Thyroid gland (tissue), 4 donors: ENCODE measurements around the gene FSTL1.

Experiments
- POLR2A ChIP-seq, 2 donors: fragments of 450-650 bp; IDR thresholded peaks; one replicate each; pipeline ENCODE4 v1.6.1; 2017; ENCODE audit warnings: antibody characterized with exemption in 2 of 2, mild to moderate bottlenecking in 2 of 2, moderate library complexity in 1 of 2
- TF ChIP-seq, protein P1 (sequence below), 6 experiments: fragments of 200-600 bp in 3 of 6; fragments of 450-650 bp in 3 of 6; sonication (generic) in 3 of 6; IDR thresholded peaks; one replicate each; pipeline ENCODE4 v1.5.1; 2016 to 2019; ENCODE audit warnings: antibody characterized with exemption in 6 of 6, mild to moderate bottlenecking in 2 of 6, inconsistent platforms in 1 of 6, moderate library complexity in 1 of 6

DNA sequence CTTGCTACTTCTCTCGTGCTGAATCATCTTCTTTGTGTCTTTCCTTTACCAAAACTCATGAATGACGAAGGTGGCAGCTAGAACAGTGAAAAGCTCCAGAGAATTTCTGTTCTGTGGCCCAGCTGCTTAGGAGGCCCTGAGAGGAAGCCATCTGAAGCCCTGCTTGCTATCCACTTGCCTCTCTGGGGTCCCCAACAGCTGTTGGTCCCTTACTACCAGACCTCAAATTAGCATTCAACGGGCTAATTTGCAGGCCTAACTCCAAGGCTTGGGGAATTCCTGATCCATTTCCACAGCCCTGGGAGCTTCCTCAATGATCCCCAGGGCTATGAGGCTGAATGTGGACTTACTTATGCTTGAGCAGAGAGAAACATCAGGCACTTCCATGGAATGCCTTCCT is 37.5 kb upstream of the FSTL1 start:
- no peak for TF ChIP-seq POLR2A (IDR thresholded peaks at IDR 0.05)
- TF ChIP-seq, protein P1, sequence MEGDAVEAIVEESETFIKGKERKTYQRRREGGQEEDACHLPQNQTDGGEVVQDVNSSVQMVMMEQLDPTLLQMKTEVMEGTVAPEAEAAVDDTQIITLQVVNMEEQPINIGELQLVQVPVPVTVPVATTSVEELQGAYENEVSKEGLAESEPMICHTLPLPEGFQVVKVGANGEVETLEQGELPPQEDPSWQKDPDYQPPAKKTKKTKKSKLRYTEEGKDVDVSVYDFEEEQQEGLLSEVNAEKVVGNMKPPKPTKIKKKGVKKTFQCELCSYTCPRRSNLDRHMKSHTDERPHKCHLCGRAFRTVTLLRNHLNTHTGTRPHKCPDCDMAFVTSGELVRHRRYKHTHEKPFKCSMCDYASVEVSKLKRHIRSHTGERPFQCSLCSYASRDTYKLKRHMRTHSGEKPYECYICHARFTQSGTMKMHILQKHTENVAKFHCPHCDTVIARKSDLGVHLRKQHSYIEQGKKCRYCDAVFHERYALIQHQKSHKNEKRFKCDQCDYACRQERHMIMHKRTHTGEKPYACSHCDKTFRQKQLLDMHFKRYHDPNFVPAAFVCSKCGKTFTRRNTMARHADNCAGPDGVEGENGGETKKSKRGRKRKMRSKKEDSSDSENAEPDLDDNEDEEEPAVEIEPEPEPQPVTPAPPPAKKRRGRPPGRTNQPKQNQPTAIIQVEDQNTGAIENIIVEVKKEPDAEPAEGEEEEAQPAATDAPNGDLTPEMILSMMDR (IDR thresholded peaks at IDR 0.05), result no peak
